ENCODE measurements around the gene CNNM2. TPM values are rescaled to one million over a fixed set of nuclear protein-coding genes. Genes with fewer than 3 reads are reported as not detected.
"Not testable (repeated sequence)": the region's sequence is repeated elsewhere in the genome, so short reads cannot be mapped to it uniquely, and the experiment has no call there.

The CNNM2 gene
- total RNA-seq, 1 experiment from 2014 or later, result 7.6 TPM

- in situ Hi-C loops (cut with HindIII; ENCODE audit: low pct_unique_long_range_greater_than_20kb, low sequenced_read_pairs), result no loop called here
- DNase-seq (ENCODE audit: low read depth, low spot score), result no peak
These were observed 129.3 kb downstream of the CNNM2 start for GRCh38 chr10:103047381-103047780.

- in situ Hi-C loops (cut with HindIII; ENCODE audit: low pct_unique_long_range_greater_than_20kb, low sequenced_read_pairs), result no loop called here
These were observed 131.1 kb downstream of the CNNM2 start for GRCh38 chr10:103049237-103049636.

GRCh38 chr10:103053659-103054581, 135.8 kb downstream of the CNNM2 start:
- DNase-seq (ENCODE audit: low read depth, low spot score), result peak; percentile 88
- in situ Hi-C loops (cut with HindIII; ENCODE audit: low pct_unique_long_range_greater_than_20kb, low sequenced_read_pairs), result no loop called here

More at GRCh38 chr10:103049237-103049636, 131.1 kb downstream of the CNNM2 start:
- DNase-seq (ENCODE audit: low read depth, low spot score), result no peak

- in situ Hi-C loops (cut with HindIII; ENCODE audit: low pct_unique_long_range_greater_than_20kb, low sequenced_read_pairs), result no loop called here
- DNase-seq (ENCODE audit: low read depth, low spot score), result no peak
These were observed 136.5 kb downstream of the CNNM2 start for GRCh38 chr10:103054621-103055020.

GRCh38 chr10:103055105-103055504, 137.0 kb downstream of the CNNM2 start:
- in situ Hi-C loops (cut with HindIII; ENCODE audit: low pct_unique_long_range_greater_than_20kb, low sequenced_read_pairs), result no loop called here

GRCh38 chr10:103058034-103058433, 139.9 kb downstream of the CNNM2 start:
- no peak for DNase-seq (ENCODE audit: low read depth, low spot score)
- in situ Hi-C loops (cut with HindIII; ENCODE audit: low pct_unique_long_range_greater_than_20kb, low sequenced_read_pairs), result no loop called here

More at GRCh38 chr10:103055105-103055504, 137.0 kb downstream of the CNNM2 start:
- no peak for DNase-seq (ENCODE audit: low read depth, low spot score)

GRCh38 chr10:103060575-103060974, 142.5 kb downstream of the CNNM2 start:
- DNase-seq (ENCODE audit: low read depth, low spot score), result no peak
- in situ Hi-C loops (cut with HindIII; ENCODE audit: low pct_unique_long_range_greater_than_20kb, low sequenced_read_pairs), result no loop called here

- DNase-seq (ENCODE audit: low read depth, low spot score), result peak; percentile 57
- in situ Hi-C loops (cut with HindIII; ENCODE audit: low pct_unique_long_range_greater_than_20kb, low sequenced_read_pairs), result no loop called here
These were observed 144.9 kb downstream of the CNNM2 start for GRCh38 chr10:103062854-103063590.

GRCh38 chr10:103064956-103065355, 146.9 kb downstream of the CNNM2 start:
- in situ Hi-C loops (cut with HindIII; ENCODE audit: low pct_unique_long_range_greater_than_20kb, low sequenced_read_pairs), result no loop called here
- DNase-seq (ENCODE audit: low read depth, low spot score), result no peak

GRCh38 chr10:103066141-103067098, 148.3 kb downstream of the CNNM2 start:
- DNase-seq (ENCODE audit: low read depth, low spot score), result no peak
- in situ Hi-C loops (cut with HindIII; ENCODE audit: low pct_unique_long_range_greater_than_20kb, low sequenced_read_pairs), result no loop called here

GRCh38 chr10:103067099-103067477, 149.0 kb downstream of the CNNM2 start:
- DNase-seq (ENCODE audit: low read depth, low spot score); in situ Hi-C loops (cut with HindIII; ENCODE audit: low pct_unique_long_range_greater_than_20kb, low sequenced_read_pairs): not testable (repeated sequence)

GRCh38 chr10:103067484-103067883, 149.4 kb downstream of the CNNM2 start:
- in situ Hi-C loops (cut with HindIII; ENCODE audit: low pct_unique_long_range_greater_than_20kb, low sequenced_read_pairs), result no loop called here
- DNase-seq (ENCODE audit: low read depth, low spot score), result no peak

GRCh38 chr10:103067956-103068355, 149.9 kb downstream of the CNNM2 start:
- no peak for DNase-seq (ENCODE audit: low read depth, low spot score)
- in situ Hi-C loops (cut with HindIII; ENCODE audit: low pct_unique_long_range_greater_than_20kb, low sequenced_read_pairs), result no loop called here

- in situ Hi-C loops (cut with HindIII; ENCODE audit: low pct_unique_long_range_greater_than_20kb, low sequenced_read_pairs), result no loop called here
- DNase-seq (ENCODE audit: low read depth, low spot score), result peak; percentile 45
These were observed 151.6 kb downstream of the CNNM2 start for GRCh38 chr10:103069453-103070331.

- no peak for DNase-seq (ENCODE audit: low read depth, low spot score)
- in situ Hi-C loops (cut with HindIII; ENCODE audit: low pct_unique_long_range_greater_than_20kb, low sequenced_read_pairs), result no loop called here
These were observed 154.2 kb downstream of the CNNM2 start for GRCh38 chr10:103072276-103072675.

- in situ Hi-C loops (cut with HindIII; ENCODE audit: low pct_unique_long_range_greater_than_20kb, low sequenced_read_pairs), result no loop called here
- no peak for DNase-seq (ENCODE audit: low read depth, low spot score)
These were observed 154.8 kb downstream of the CNNM2 start for GRCh38 chr10:103072891-103073290.

GRCh38 chr10:103077020-103077419, 158.9 kb downstream of the CNNM2 start:
- in situ Hi-C loops (cut with HindIII; ENCODE audit: low pct_unique_long_range_greater_than_20kb, low sequenced_read_pairs), result no loop called here
- no peak for DNase-seq (ENCODE audit: low read depth, low spot score)

Measured in SK-MEL-5 (cell line).